ENCODE measurements around the gene PHKB. TPM values are rescaled to one million over a fixed set of nuclear protein-coding genes. Genes with fewer than 3 reads are reported as not detected.
"Not testable (repeated sequence)": the region's sequence is repeated elsewhere in the genome, so short reads cannot be mapped to it uniquely, and the experiment has no call there.

The PHKB gene
- total RNA-seq, 3 donors from 2014 or later: 12.7 to 17.2 (median 13.0) TPM

DNA sequence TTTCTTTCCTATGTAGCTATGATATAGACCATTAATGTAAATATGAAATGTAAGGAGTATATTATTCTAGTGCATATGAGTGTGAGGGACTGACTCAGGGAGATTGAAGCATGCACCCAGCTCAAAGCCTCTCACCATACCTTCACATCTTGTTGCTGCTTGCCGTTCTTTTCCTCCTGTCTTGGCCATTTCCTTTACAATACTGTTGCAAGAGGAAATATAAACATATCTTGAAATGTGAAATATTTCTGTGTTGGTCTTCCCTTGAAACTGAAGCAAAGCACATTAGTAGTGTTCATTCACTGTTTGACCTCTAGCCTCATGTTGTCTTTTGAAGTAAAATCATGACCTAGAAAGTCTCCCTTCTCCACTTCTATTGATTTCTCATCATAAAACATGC is 46.6 kb downstream of the PHKB start:
- no peaks in the 10 kb centered on the region for H3K27me3 Mint-ChIP-seq (ENCODE audit: low read depth)

DNA sequence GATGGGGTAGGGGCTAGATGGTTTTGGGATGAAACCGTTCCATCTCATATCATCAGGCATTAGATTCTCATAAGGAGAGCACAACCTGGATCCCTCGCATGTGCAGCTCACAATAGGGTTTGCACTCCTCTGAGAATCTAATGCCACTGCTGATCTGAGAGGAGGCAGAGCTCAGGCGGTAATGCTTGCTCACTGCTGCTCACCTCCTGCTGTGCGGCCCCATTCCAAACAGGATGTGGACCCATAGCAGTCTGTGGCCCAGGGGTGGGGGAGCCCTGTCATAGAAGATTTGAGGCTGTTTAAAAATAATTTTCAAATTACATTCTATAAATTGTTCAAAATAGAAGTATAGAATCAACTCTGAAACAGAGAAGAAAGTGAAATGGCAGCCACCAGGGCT is 50.8 kb downstream of the PHKB start:
- DNase-seq (no peak), ATAC-seq (no peak)
- Mint-ChIP-seq H3K36me3 (ENCODE audit: insufficient read depth) (peaks cover 32% of the 10 kb centered on the region), H3K4me1 (ENCODE audit: low read depth) (no peaks in the 10 kb centered on the region), H3K4me3 (no peak overlapping the region), H3K9me3 (no peaks in the 10 kb centered on the region), H3K27me3 (ENCODE audit: low read depth) (no peaks in the 10 kb centered on the region)

More for the DNA sequence above, 46.6 kb downstream of the PHKB start:
- Mint-ChIP-seq H3K9me3 (no peaks in the 10 kb centered on the region), H3K4me1 (ENCODE audit: low read depth) (peaks cover 2% of the 10 kb centered on the region), H3K36me3 (ENCODE audit: insufficient read depth) (peaks cover 49% of the 10 kb centered on the region), H3K4me3 (no peak overlapping the region)
- DNase-seq (no peak), ATAC-seq (no peak)

DNA sequence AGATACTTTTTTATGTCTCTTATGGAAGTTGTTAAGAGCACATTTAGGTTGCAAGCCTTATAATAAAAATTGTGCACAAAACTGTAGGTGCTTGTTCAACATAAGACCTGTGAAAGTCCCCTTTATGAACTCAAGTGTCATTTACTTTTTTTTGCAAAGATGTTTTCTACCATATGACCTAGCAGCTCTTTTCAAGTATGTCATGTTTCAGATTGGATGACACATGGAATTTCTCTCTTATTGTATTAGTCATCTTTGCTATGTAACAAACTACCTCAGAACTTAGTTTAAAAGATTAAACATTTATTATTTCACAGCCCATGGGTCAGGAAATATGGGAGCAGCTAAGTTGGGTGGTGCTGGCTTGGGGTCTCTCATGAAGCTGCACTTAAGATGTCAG is 57.9 kb downstream of the PHKB start:
- H3K4me3 Mint-ChIP-seq: no peak overlapping the region
- DNase-seq: no peak
- no peaks in the 10 kb centered on the region for H3K27me3 Mint-ChIP-seq (ENCODE audit: low read depth)
- ATAC-seq: peak in 1 of 2 donors; percentile 46
- peaks cover 31% of the 10 kb centered on the region for H3K36me3 Mint-ChIP-seq (ENCODE audit: insufficient read depth)
- H3K9me3 Mint-ChIP-seq: no peaks in the 10 kb centered on the region
- H3K4me1 Mint-ChIP-seq (ENCODE audit: low read depth): peaks cover 19% of the 10 kb centered on the region

DNA sequence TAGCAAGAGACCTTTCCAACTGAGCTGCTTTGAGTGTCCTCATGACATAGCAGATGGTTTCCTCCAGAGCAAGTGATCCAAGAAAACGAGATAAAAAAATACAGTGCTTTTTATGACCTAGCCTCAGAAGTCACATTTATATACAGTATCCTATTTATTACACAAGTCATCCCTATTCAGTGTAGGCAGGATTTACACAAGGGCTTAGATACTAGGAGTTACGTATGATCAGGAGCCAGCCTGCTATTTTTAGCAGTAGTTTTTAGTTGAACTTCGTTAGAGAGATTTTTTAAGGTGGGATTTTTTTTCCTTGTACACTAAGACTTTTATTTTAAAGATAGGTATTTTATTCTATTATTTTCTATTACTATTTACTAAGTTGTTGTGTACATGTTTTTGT is 58.4 kb downstream of the PHKB start:
- no peak for DNase-seq
- H3K9me3 Mint-ChIP-seq: no peaks in the 10 kb centered on the region
- no peak overlapping the region for H3K4me3 Mint-ChIP-seq
- H3K4me1 Mint-ChIP-seq (ENCODE audit: low read depth): peaks cover 20% of the 10 kb centered on the region
- ATAC-seq: no peak
- no peaks in the 10 kb centered on the region for H3K27me3 Mint-ChIP-seq (ENCODE audit: low read depth)
- H3K36me3 Mint-ChIP-seq (ENCODE audit: insufficient read depth): peaks cover 32% of the 10 kb centered on the region

DNA sequence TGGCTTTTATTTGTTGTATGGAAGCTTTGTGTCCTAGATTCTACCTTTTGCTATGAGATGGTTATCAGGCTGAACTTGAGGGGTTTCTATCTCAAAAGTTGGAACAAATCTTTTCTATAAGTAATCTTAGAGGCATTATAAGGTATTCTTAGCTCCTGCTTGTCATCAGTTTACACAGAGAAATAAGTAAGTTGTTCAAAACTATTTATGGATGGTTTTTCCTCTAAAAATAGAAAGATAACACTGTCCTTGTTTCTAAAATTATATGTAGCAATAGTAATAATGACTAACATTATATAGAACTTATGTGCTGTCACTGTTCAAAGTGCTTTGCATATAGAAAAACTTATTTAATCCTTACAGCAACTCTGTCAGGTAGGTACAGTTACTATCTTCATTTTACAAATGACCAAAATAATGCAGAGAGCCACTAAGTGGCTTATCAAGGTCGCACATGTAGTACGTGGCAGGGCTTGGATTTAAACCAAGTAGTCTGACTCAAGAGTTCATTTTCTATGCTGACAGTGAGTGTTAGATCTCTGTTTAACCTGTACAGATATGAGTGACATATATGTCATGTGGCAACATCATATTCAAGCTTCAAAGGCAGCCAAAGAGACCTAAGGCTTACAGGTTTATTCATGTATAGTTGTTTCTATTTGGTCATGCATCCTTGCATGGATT is 59.0 kb downstream of the PHKB start:
- peaks cover 32% of the 10 kb centered on the region for H3K36me3 Mint-ChIP-seq (ENCODE audit: insufficient read depth)
- H3K4me1 Mint-ChIP-seq (ENCODE audit: low read depth): peaks cover 20% of the 10 kb centered on the region
- DNase-seq (no peak), ATAC-seq (no peak)
- H3K9me3 Mint-ChIP-seq: no peaks in the 10 kb centered on the region
- H3K27me3 Mint-ChIP-seq (ENCODE audit: low read depth): no peaks in the 10 kb centered on the region
- no peak overlapping the region for H3K4me3 Mint-ChIP-seq

DNA sequence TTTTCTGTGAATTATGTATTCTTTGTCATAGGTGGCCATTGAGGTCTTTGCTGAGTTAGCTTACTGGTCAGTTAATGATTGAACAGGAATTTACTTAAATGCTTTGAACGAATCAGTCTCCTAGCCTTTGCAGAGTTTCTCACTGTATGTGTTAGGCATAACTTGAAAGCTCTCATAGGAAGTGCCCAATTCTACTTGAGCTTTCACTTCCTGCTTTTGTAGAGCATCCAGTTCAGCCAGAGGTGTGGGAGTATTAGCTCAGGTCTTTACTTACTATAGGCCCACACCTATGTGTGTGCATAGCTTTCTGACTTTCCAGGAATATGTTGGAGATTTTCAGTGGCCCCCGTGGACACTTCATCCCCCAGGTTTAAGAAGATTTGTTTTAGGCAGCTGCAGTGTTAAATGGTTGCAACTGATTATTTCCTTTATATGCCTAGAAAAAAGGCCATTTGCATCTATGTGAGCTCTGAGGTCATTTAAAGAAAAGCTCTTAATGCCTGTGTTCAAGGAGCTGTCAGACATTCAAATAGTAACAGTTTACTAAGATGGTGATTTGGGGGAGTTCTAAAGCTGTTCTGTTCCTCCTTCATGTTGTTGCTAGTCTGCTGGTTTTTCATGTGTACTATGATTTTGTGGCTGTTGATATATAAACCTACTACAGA is 62.3 kb downstream of the PHKB start:
- Mint-ChIP-seq H3K4me3 (no peak overlapping the region), H3K27me3 (ENCODE audit: low read depth) (no peaks in the 10 kb centered on the region), H3K36me3 (ENCODE audit: insufficient read depth) (peaks cover 27% of the 10 kb centered on the region), H3K4me1 (ENCODE audit: low read depth) (peaks cover 20% of the 10 kb centered on the region), H3K9me3 (no peaks in the 10 kb centered on the region)
- ATAC-seq (no peak), DNase-seq (no peak)

DNA sequence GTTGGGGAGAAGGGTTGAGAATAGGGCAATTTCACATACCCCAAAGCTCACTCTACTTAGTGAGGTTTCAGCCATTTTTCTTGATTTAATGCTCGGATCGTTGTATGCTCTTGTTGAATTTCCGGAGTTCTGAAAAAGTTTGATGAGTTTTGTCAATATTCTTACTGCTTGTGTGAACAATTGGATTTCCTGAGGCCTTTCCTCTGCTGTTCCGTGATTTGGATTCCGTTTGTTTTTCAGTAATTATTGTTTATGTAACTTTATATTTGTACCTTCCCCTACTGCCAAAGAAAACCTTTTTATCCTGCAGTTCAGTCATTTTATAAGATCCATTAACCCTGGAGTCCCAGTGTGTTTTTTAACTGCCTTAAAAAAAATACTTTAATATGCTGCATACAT is 62.9 kb downstream of the PHKB start:
- H3K9me3 Mint-ChIP-seq: no peaks in the 10 kb centered on the region
- DNase-seq (no peak), ATAC-seq (no peak)
- peaks cover 20% of the 10 kb centered on the region for H3K4me1 Mint-ChIP-seq (ENCODE audit: low read depth)
- H3K4me3 Mint-ChIP-seq: no peak overlapping the region
- H3K36me3 Mint-ChIP-seq (ENCODE audit: insufficient read depth): peaks cover 30% of the 10 kb centered on the region
- no peaks in the 10 kb centered on the region for H3K27me3 Mint-ChIP-seq (ENCODE audit: low read depth)

DNA sequence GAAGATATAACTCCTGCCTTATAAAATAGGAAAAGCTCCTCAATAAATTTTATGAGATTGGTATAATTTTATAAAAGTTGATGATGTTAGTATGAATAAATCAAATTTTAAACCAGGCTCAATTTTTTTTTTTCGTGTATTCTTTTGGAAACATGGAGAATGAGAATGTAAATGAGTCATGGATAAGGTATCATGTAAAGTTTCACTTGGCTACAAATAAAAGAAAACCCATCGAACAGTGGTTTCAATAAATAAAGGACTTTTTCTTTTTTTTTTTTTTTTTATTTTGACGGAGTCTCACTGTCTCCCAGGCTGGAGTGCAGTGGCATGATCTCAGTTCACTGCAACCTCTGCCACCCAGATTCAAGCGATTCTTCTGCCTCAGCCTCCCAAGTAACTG is 67.3 kb downstream of the PHKB start:
- Mint-ChIP-seq H3K36me3 (ENCODE audit: insufficient read depth) (peaks cover 19% of the 10 kb centered on the region), H3K4me3 (no peak overlapping the region), H3K9me3 (peaks cover 4% of the 10 kb centered on the region), H3K4me1 (ENCODE audit: low read depth) (peaks cover 7% of the 10 kb centered on the region), H3K27me3 (ENCODE audit: low read depth) (no peaks in the 10 kb centered on the region)
- no peak for ATAC-seq
- DNase-seq: no peak

DNA sequence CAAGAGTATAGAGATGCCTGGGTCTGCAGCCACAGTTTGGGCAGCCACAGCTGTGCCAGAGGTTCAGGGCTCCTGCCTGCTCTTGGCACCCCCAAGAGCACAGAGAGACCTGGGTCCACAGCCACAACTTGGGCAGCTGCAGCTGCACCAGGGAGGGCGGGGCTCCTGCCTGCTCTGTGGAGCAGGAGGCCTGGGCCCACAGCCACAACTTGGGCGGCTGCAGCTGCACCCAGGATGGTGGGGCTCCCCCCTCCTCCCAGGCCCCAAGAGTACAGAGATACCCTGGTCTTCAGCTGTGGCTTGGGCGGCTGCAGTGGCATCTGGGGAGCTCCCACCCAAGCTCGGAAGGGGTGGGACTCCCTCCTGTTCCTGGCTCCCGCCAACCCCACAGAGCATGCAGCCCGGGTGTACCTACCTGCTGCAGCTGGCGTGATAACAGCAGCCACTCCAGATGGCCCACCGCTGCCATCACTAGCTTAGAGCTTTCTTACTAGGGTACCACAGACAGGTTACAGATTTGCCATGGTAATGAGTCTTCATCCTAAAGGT is 72.7 kb downstream of the PHKB start:
- ATAC-seq (no peak), DNase-seq (no peak)
- peaks cover 36% of the 10 kb centered on the region for H3K36me3 Mint-ChIP-seq (ENCODE audit: insufficient read depth)
- H3K27me3 Mint-ChIP-seq (ENCODE audit: low read depth): no peaks in the 10 kb centered on the region
- H3K4me3 Mint-ChIP-seq: no peak overlapping the region
- H3K9me3 Mint-ChIP-seq: peaks cover 13% of the 10 kb centered on the region
- peaks cover 10% of the 10 kb centered on the region for H3K4me1 Mint-ChIP-seq (ENCODE audit: low read depth)

DNA sequence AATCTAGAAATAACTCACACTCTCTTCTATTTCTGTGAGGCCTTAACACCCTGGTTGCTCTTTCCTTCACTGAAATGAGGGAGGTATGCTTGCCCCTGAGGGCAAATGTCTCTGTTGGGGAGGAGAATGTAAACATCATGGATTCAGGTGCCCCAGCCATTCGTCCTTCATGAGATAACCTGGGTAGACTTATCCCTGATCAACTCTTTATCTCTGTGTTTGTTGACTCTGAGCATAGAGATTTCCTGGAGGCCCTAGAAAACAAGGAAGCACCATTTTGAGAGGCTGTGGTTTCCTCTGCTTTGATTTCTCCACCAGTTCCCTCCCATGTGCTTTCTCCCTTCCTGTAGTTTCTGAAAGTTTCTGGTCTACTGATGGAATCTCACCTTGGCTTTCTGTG is 77.3 kb downstream of the PHKB start:
- Mint-ChIP-seq H3K27me3 (ENCODE audit: low read depth) (no peaks in the 10 kb centered on the region), H3K4me1 (ENCODE audit: low read depth) (peaks cover 10% of the 10 kb centered on the region), H3K9me3 (peaks cover 22% of the 10 kb centered on the region), H3K36me3 (ENCODE audit: insufficient read depth) (peaks cover 55% of the 10 kb centered on the region), H3K4me3 (no peak overlapping the region)
- DNase-seq: no peak
- no peak for ATAC-seq

DNA sequence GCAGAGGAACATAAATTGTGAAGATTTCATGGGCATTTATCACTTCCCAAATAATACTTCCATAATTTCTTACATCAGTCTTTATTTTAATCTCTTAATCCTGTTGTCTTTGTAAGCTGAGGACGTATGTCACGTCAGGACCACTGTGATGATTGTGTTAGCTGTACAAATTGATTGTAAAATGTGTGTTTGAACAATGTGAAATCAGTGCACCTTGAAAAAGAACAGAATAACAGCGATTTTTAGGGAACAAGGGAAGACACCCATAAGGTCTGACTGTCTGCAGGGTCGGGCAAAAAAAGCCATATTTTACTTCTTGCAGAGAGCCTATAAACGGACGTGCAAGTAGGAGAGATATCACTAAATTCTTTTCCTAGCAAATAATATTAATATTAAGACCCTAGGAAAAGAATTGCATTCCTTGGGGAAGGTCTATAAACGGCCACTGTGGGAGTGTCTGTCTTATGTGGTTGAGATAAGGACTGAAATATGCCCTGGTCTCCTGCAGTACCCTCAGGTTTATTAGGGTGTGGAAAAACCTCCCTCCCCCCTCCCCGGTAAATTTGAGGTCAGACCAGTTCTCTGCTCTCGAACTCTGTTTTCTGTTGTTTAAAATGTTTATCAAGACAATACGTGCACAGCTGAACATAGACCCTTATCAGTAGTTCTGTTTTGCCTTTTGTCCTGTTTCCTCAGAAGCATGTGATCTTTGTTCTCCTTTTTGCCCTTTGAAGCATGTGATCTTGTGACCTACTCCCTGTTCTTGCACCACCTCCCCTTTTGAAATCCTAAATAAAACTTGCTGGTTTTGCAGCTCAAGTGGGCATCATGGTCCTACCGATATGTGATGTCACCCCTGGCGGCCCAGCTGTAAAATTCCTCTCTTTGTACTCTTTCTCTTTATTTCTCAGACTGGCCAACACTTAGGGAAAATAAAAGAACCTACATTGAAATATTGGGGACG is 78.9 kb downstream of the PHKB start:
- not testable (repeated sequence) for DNase-seq; H3K4me3 Mint-ChIP-seq; ATAC-seq; H3K27me3 Mint-ChIP-seq (ENCODE audit: low read depth)
- H3K9me3 Mint-ChIP-seq: peaks cover 34% of the 10 kb centered on the region
- H3K4me1 Mint-ChIP-seq (ENCODE audit: low read depth): peaks cover 15% of the 10 kb centered on the region
- H3K36me3 Mint-ChIP-seq (ENCODE audit: insufficient read depth): peaks cover 60% of the 10 kb centered on the region

DNA sequence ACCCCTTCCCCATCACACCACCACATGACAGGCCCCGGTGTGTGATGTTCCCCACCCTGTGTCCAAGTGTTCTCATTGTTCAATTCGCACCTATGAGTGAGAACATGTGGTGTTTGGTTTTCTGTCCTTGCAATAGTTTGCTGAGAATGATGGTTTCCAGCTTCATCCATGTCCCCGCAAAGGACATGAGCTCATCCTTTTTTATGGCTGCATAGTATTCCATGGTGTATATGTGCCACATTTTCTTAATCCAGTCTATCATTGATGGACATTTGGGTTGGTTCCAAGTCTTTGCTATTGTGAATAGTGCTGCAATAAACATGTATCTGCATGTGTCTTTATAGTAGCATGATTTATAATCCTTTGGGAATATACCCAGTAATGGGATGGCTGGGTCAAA is 80.0 kb downstream of the PHKB start:
- Mint-ChIP-seq H3K36me3 (ENCODE audit: insufficient read depth) (peaks cover 65% of the 10 kb centered on the region), H3K4me1 (ENCODE audit: low read depth) (peaks cover 15% of the 10 kb centered on the region), H3K9me3 (peaks cover 45% of the 10 kb centered on the region)
- H3K27me3 Mint-ChIP-seq (ENCODE audit: low read depth); H3K4me3 Mint-ChIP-seq; DNase-seq; ATAC-seq: not testable (repeated sequence)

DNA sequence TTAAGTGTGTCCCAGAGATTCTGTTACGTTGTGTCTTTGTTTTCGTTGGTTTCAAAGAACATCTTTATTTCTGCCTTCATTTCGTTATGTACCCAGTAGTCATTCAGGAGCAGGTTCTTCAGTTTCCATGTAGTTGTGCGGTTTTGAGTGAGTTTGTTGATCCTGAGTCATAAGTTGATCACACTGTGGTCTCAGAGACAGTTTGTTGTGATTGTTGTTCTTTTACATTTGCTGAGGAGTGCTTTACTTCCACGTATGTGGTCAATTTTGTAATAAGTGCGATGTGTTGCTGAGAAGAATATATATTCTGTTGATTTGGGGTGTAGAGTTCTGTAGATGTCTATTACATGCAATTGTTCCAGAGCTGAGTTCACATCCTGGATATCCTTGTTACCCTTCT is 83.1 kb downstream of the PHKB start:
- peaks cover 57% of the 10 kb centered on the region for H3K36me3 Mint-ChIP-seq (ENCODE audit: insufficient read depth)
- H3K27me3 Mint-ChIP-seq (ENCODE audit: low read depth); DNase-seq; ATAC-seq; H3K4me1 Mint-ChIP-seq (ENCODE audit: low read depth); H3K4me3 Mint-ChIP-seq: not testable (repeated sequence)
- peaks cover 34% of the 10 kb centered on the region for H3K9me3 Mint-ChIP-seq

DNA sequence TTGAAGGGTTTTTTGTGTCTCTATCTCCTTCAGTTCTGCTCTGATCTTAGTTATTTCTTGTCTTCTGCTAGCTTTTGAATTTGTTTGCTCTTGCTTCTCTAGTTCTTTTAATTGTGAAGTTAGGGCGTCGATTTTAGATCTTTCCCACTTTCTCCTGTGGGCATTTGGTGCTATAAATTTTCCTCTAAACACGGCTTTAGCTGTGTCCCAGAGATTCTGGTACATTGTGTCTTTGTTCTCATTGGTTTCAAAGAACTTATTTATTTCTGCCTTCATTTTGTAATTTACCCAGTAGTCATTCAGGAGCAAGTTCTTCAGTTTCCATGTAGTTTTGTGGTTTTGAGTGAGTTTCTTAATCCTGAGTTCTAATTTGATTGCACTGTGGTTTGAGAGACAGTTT is 90.1 kb downstream of the PHKB start:
- H3K4me1 Mint-ChIP-seq (ENCODE audit: low read depth); DNase-seq; H3K27me3 Mint-ChIP-seq (ENCODE audit: low read depth); ATAC-seq; H3K4me3 Mint-ChIP-seq: not testable (repeated sequence)
- Mint-ChIP-seq H3K9me3 (peaks cover 26% of the 10 kb centered on the region), H3K36me3 (ENCODE audit: insufficient read depth) (peaks cover 79% of the 10 kb centered on the region)

Measured in activated T-cell treated with anti-CD3 and anti-CD28 coated beads, Interleukin-2, amount 50 U/mL, for 4 hours (primary cell).